ENCODE results near the gene SMARCC1.

SMARCC1 gene

GRCh38 chr3:47817609-47818008 is 35.9 kb upstream of the SMARCC1 start:
- Histone ChIP-seq H4K12ac (ENCODE audit: low read depth, low read length) (no peak overlapping the region), H4K8ac (ENCODE audit: low read depth, low read length) (no peak overlapping the region), H2BK12ac (ENCODE audit: low read length) (no peak overlapping the region), H4K91ac (ENCODE audit: low read depth, low read length) (no peak overlapping the region), H3K4ac (ENCODE audit: low read depth, low read length) (no peak overlapping the region), H3K23ac (ENCODE audit: low read length) (no peak overlapping the region), H3K4me1 (ENCODE audit: control insufficient read depth in 1 of 2, insufficient read depth in 2 of 2, low read length in 2 of 2) (peaks cover 0 to 5% of the 10 kb centered on the region in 2 experiments), H3K4me2 (ENCODE audit: low read length) (no peak overlapping the region), H2AK5ac (ENCODE audit: low read length) (no peak overlapping the region), H2BK5ac (ENCODE audit: low read depth, low read length, poor library complexity) (no peak overlapping the region), H3K36me3 (ENCODE audit: control insufficient read depth in 1 of 2, insufficient read depth in 2 of 2, low read length in 2 of 2) (peaks cover 16 to 17% of the 10 kb centered on the region in 2 experiments), H3K9ac (ENCODE audit: low read length) (no peak overlapping the region), H2BK120ac (ENCODE audit: insufficient read depth, low read length, poor library complexity) (no peak overlapping the region), H3K79me1 (ENCODE audit: low read length) (no peaks in the 10 kb centered on the region), H3K9me3 (ENCODE audit: insufficient read depth, low read depth, low read length) (no peaks in the 10 kb centered on the region), H3K14ac (ENCODE audit: low read length) (no peak overlapping the region), H3K79me2 (ENCODE audit: control insufficient read depth, insufficient read depth, low read length, poor library complexity) (no peaks in the 10 kb centered on the region), H2AFZ (ENCODE audit: insufficient read depth, low read length, poor library complexity) (no peak overlapping the region), H3K27ac (ENCODE audit: low read depth, low read length) (no peak overlapping the region), H3K27me3 (ENCODE audit: insufficient read depth, low read length) (no peaks in the 10 kb centered on the region), H3K4me3 (ENCODE audit: low read depth, low read length) (no peak overlapping the region), H3K18ac (ENCODE audit: low read length) (no peak overlapping the region)
- no CpG with 5 or more reads among the region's 7 CpGs for WGBS (ENCODE audit: extremely low coverage, insufficient coverage, insufficient read length)
- no peak for DNase-seq

- H2BK5ac ChIP-seq (ENCODE audit: low read depth, low read length, poor library complexity) = peak overlapping the region; percentile 55
- H3K23ac ChIP-seq (ENCODE audit: low read length) = no peak overlapping the region
- no CpG with 5 or more reads among the region's 8 CpGs for WGBS (ENCODE audit: extremely low coverage, insufficient coverage, insufficient read length)
These were observed 32.0 kb upstream of the SMARCC1 start for GRCh38 chr3:47813551-47814177.

DNA sequence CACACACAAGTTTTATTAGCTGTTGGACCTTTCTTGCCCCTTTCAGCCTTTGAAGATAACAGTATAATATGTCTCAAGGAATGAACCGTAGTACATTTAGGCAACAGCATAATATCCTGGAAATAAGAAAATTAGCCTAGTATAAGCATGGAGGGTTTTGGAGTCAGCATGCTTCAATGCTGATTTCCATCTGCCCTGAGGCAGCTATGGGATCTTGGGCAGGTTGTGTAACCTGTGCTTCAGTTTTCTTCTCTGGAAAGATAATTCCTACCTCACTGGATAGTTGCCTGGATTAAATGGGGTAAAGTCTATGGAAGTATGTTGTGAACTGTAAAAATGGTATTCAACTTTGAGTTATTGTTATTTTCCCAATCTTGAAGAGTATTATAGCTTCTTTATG is 22.9 kb upstream of the SMARCC1 start:
- no CpG with 5 or more reads among the region's 1 CpG for WGBS (ENCODE audit: extremely low coverage, insufficient coverage, insufficient read length)
- no peak overlapping the region for H3K27ac ChIP-seq (ENCODE audit: low read depth, low read length)
- H4K8ac ChIP-seq (ENCODE audit: low read depth, low read length) = no peak overlapping the region
- no peak overlapping the region for H4K12ac ChIP-seq (ENCODE audit: low read depth, low read length)
- no peak overlapping the region for H2AK5ac ChIP-seq (ENCODE audit: low read length)
- H3K18ac ChIP-seq (ENCODE audit: low read length) = no peak overlapping the region
- peak; percentile 87 to 97 for DNase-seq
- H2BK120ac ChIP-seq (ENCODE audit: insufficient read depth, low read length, poor library complexity) = no peak overlapping the region
- H3K9me3 ChIP-seq (ENCODE audit: insufficient read depth, low read depth, low read length) = no peaks in the 10 kb centered on the region
- peaks cover 3 to 4% of the 10 kb centered on the region in 2 experiments for H3K4me1 ChIP-seq (ENCODE audit: control insufficient read depth in 1 of 2, insufficient read depth in 2 of 2, low read length in 2 of 2)
- H3K79me1 ChIP-seq (ENCODE audit: low read length) = peaks cover 20% of the 10 kb centered on the region
- no peak overlapping the region for H2BK5ac ChIP-seq (ENCODE audit: low read depth, low read length, poor library complexity)
- no peak overlapping the region for H3K4me2 ChIP-seq (ENCODE audit: low read length)
- no peak overlapping the region for H3K4ac ChIP-seq (ENCODE audit: low read depth, low read length)
- no peak overlapping the region for H2AFZ ChIP-seq (ENCODE audit: insufficient read depth, low read length, poor library complexity)
- H3K36me3 ChIP-seq (ENCODE audit: control insufficient read depth in 1 of 2, insufficient read depth in 2 of 2, low read length in 2 of 2) = peaks cover 10 to 18% of the 10 kb centered on the region in 2 experiments
- H3K79me2 ChIP-seq (ENCODE audit: control insufficient read depth, insufficient read depth, low read length, poor library complexity) = peaks cover 10% of the 10 kb centered on the region
- peak overlapping the region; percentile 19 for H4K91ac ChIP-seq (ENCODE audit: low read depth, low read length)
- H3K27me3 ChIP-seq (ENCODE audit: insufficient read depth, low read length) = no peaks in the 10 kb centered on the region
- H2BK12ac ChIP-seq (ENCODE audit: low read length) = no peak overlapping the region
- H3K23ac ChIP-seq (ENCODE audit: low read length) = no peak overlapping the region
- no peak overlapping the region for H3K9ac ChIP-seq (ENCODE audit: low read length)
- H3K14ac ChIP-seq (ENCODE audit: low read length) = no peak overlapping the region
- no peak overlapping the region for H3K4me3 ChIP-seq (ENCODE audit: low read depth, low read length)

More at GRCh38 chr3:47813551-47814177, 32.0 kb upstream of the SMARCC1 start:
- no peak for DNase-seq
- H2BK12ac ChIP-seq (ENCODE audit: low read length) = no peak overlapping the region
- H3K4ac ChIP-seq (ENCODE audit: low read depth, low read length) = no peak overlapping the region
- H2AK5ac ChIP-seq (ENCODE audit: low read length) = no peak overlapping the region
- H4K8ac ChIP-seq (ENCODE audit: low read depth, low read length) = no peak overlapping the region
- H2AFZ ChIP-seq (ENCODE audit: insufficient read depth, low read length, poor library complexity) = no peak overlapping the region
- peaks cover 0 to 5% of the 10 kb centered on the region in 2 experiments for H3K4me1 ChIP-seq (ENCODE audit: control insufficient read depth in 1 of 2, insufficient read depth in 2 of 2, low read length in 2 of 2)
- H3K9me3 ChIP-seq (ENCODE audit: insufficient read depth, low read depth, low read length) = no peaks in the 10 kb centered on the region
- H3K4me2 ChIP-seq (ENCODE audit: low read length) = no peak overlapping the region
- H3K36me3 ChIP-seq (ENCODE audit: control insufficient read depth in 1 of 2, insufficient read depth in 2 of 2, low read length in 2 of 2) = peaks cover 19 to 25% of the 10 kb centered on the region in 2 experiments
- peak overlapping the region; percentile 66 for H3K14ac ChIP-seq (ENCODE audit: low read length)
- H3K27ac ChIP-seq (ENCODE audit: low read depth, low read length) = peak overlapping the region; percentile 59
- no peaks in the 10 kb centered on the region for H3K79me1 ChIP-seq (ENCODE audit: low read length)
- no peak overlapping the region for H3K4me3 ChIP-seq (ENCODE audit: low read depth, low read length)
- no peaks in the 10 kb centered on the region for H3K27me3 ChIP-seq (ENCODE audit: insufficient read depth, low read length)
- H4K12ac ChIP-seq (ENCODE audit: low read depth, low read length) = no peak overlapping the region
- no peak overlapping the region for H2BK120ac ChIP-seq (ENCODE audit: insufficient read depth, low read length, poor library complexity)
- H3K9ac ChIP-seq (ENCODE audit: low read length) = no peak overlapping the region
- no peaks in the 10 kb centered on the region for H3K79me2 ChIP-seq (ENCODE audit: control insufficient read depth, insufficient read depth, low read length, poor library complexity)
- H3K18ac ChIP-seq (ENCODE audit: low read length) = no peak overlapping the region
- H4K91ac ChIP-seq (ENCODE audit: low read depth, low read length) = no peak overlapping the region

DNA sequence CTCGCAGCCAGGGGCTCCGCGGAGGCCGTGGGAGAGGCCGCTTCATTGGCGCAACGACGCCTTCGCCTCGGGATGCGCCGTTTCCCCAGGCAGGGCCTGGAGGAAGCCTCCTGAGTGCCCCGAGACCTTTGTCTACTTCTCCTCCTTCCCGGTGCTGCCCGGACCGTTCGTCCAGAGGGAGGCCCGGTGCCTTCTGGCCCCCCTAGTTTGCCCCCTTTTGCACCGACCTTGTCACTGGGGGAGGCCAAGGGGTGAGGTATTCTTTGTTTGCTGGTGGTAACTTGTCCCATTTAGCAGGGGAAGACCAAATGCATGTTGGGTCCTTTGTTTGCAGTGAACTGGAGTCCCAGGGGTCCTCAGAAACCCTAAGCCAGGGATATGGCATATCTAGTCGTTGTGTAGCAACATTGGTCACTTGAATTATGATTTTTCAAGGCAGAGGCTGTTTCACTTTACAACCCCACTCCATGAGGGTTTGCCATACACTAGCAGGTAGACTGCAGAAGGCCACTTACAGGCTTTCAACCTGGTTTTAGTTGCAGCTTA is 21.9 kb upstream of the SMARCC1 start:
- no peak overlapping the region for H2BK12ac ChIP-seq (ENCODE audit: low read length)

More for the DNA sequence above, 21.9 kb upstream of the SMARCC1 start:
- peak; percentile 69 to 78 for DNase-seq
- Histone ChIP-seq H4K8ac (ENCODE audit: low read depth, low read length) (peak overlapping the region; percentile 91), H3K79me1 (ENCODE audit: low read length) (peaks cover 20% of the 10 kb centered on the region), H3K9ac (ENCODE audit: low read length) (peak overlapping the region; percentile 75), H3K4ac (ENCODE audit: low read depth, low read length) (peak overlapping the region; percentile 71), H4K12ac (ENCODE audit: low read depth, low read length) (peak overlapping the region; percentile 99), H3K27me3 (ENCODE audit: insufficient read depth, low read length) (no peaks in the 10 kb centered on the region), H3K4me3 (ENCODE audit: low read depth, low read length) (peak overlapping the region; percentile 91), H3K4me1 (ENCODE audit: control insufficient read depth in 1 of 2, insufficient read depth in 2 of 2, low read length in 2 of 2) (peaks cover 3 to 4% of the 10 kb centered on the region in 2 experiments), H4K91ac (ENCODE audit: low read depth, low read length) (peak overlapping the region; percentile 97), H3K79me2 (ENCODE audit: control insufficient read depth, insufficient read depth, low read length, poor library complexity) (peaks cover 10% of the 10 kb centered on the region), H3K14ac (ENCODE audit: low read length) (peak overlapping the region; percentile 72), H2BK5ac (ENCODE audit: low read depth, low read length, poor library complexity) (peak overlapping the region; percentile 49), H2BK120ac (ENCODE audit: insufficient read depth, low read length, poor library complexity) (peak overlapping the region; percentile 14), H2AFZ (ENCODE audit: insufficient read depth, low read length, poor library complexity) (peak overlapping the region; percentile 98), H3K18ac (ENCODE audit: low read length) (peak overlapping the region; percentile 98), H2AK5ac (ENCODE audit: low read length) (peak overlapping the region; percentile 38), H3K9me3 (ENCODE audit: insufficient read depth, low read depth, low read length) (no peaks in the 10 kb centered on the region), H3K36me3 (ENCODE audit: control insufficient read depth in 1 of 2, insufficient read depth in 2 of 2, low read length in 2 of 2) (peaks cover 6 to 14% of the 10 kb centered on the region in 2 experiments), H3K23ac (ENCODE audit: low read length) (no peak overlapping the region), H3K4me2 (ENCODE audit: low read length) (peak overlapping the region; percentile 88), H3K27ac (ENCODE audit: low read depth, low read length) (peak overlapping the region; percentile 99)
- WGBS (ENCODE audit: extremely low coverage, insufficient coverage, insufficient read length) = no CpG with 5 or more reads among the region's 20 CpGs

Measured in trophoblast cell (in vitro differentiated cells and primary cell).